LNCaP clone FGC (cell line): Measurements from ENCODE around the gene S100A1.
A peak's percentile ranks its signal among the peaks of the same experiment; 100 is the strongest.

Experiments
- DNase-seq: peaks from one replicate; pipeline ENCODE4 v3.0.0-alpha.2; 2011; ENCODE audit warnings: low read depth
- H3K4me3 ChIP-seq: 2 replicates; pipeline ENCODE4 v1.5.1; 2011; ENCODE audit warnings: mild to moderate bottlenecking, low read depth, low read length, control low read depth
- TF ChIP-seq, protein P1 (sequence below): IDR thresholded peaks from 2 replicates; pipeline ENCODE4 v1.5.1; 2012; ENCODE audit warnings: mild to moderate bottlenecking; ENCODE audit not compliant: control insufficient read depth, insufficient read depth; ENCODE audit errors: extremely low read depth

S100A1 gene

GRCh38 chr1:153677718-153678518 is 49.7 kb downstream of the S100A1 start:
- TF ChIP-seq, protein P1, sequence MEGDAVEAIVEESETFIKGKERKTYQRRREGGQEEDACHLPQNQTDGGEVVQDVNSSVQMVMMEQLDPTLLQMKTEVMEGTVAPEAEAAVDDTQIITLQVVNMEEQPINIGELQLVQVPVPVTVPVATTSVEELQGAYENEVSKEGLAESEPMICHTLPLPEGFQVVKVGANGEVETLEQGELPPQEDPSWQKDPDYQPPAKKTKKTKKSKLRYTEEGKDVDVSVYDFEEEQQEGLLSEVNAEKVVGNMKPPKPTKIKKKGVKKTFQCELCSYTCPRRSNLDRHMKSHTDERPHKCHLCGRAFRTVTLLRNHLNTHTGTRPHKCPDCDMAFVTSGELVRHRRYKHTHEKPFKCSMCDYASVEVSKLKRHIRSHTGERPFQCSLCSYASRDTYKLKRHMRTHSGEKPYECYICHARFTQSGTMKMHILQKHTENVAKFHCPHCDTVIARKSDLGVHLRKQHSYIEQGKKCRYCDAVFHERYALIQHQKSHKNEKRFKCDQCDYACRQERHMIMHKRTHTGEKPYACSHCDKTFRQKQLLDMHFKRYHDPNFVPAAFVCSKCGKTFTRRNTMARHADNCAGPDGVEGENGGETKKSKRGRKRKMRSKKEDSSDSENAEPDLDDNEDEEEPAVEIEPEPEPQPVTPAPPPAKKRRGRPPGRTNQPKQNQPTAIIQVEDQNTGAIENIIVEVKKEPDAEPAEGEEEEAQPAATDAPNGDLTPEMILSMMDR, result peak; percentile 96
- no peak for DNase-seq
- H3K4me3 ChIP-seq, result no peak overlapping the region; the same call in 1 of the 2 replicates

DNA sequence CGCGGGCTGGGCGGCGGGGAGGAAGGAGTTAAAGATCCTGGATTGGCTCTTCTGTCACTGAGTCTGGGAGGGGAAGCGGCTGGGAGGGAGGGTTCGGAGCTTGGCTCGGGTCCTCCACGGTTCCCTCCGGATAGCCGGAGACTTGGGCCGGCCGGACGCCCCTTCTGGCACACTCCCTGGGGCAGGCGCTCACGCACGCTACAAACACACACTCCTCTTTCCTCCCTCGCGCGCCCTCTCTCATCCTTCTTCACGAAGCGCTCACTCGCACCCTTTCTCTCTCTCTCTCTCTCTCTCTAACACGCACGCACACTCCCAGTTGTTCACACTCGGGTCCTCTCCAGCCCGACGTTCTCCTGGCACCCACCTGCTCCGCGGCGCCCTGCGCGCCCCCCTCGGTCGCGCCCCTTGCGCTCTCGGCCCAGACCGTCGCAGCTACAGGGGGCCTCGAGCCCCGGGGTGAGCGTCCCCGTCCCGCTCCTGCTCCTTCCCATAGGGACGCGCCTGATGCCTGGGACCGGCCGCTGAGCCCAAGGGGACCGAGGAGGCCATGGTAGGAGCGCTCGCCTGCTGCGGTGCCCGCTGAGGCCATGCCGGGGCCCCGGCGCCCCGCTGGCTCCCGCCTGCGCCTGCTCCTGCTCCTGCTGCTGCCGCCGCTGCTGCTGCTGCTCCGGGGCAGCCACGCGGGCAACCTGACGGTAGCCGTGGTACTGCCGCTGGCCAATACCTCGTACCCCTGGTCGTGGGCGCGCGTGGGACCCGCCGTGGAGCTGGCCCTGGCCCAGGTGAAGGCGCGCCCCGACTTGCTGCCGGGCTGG is 50.5 kb downstream of the S100A1 start, which contains the start of gene NPR1:
NPR1 (plus strand) TSS at position 170 of the 818 bp plus-strand sequence; CDS start at position 591, 421 bp downstream.
- TF ChIP-seq, protein P1, result 0 out of 2 replicates have a peak, but pooled peaks have one; percentile 1
- H3K4me3 ChIP-seq, result peak within 1 kb of the TSS; percentile 35
- DNase-seq, result no peak

GRCh38 chr1:153679337-153680119 is 51.3 kb downstream of the S100A1 start:
- peak overlapping the region; percentile 35 for H3K4me3 ChIP-seq
- DNase-seq, result no peak
- TF ChIP-seq, protein P1, result no peak

GRCh38 chr1:153680120-153680403 is 51.8 kb downstream of the S100A1 start:
- TF ChIP-seq, protein P1, result no peak
- no peak overlapping the region for H3K4me3 ChIP-seq

More at GRCh38 chr1:153680120-153680403, 51.8 kb downstream of the S100A1 start:
- no peak for DNase-seq
